ENCODE data around the gene TRIM36.

Gene TRIM36

DNA sequence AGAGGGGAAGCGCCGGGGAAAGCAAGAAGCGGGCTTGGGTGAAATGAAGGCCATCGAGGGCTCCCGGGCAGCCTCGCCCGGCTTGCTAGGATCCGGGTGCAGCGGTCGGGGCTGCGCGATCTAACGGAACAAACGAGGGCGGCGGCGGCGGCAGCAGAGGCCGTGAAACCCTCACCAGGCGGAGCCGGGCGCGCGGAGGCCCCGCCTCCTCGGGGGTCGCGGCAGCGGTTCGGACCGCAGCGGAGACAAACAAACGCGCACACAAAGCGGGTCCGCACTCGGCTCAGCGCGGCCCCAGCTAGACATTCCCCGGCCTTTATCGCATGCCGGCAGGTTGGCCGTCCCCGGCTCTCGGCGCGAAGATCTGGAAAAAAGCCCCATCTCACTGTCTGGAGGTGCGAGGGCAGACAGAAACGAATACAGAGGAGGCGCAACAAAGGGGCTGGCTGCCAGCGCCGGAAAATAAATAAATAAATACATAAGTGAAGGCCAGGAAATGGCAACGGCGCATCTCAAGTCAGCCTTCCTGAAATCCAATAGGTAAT lies 10.5 kb upstream of the TRIM36 start:
- peak overlapping the region; percentile 46 for H3K4me3 ChIP-seq (ENCODE audit: low read depth, low read length)
- H3K4me1 ChIP-seq = no peaks in the 10 kb centered on the region
- no peak overlapping the region for H3K27ac ChIP-seq
- no peaks in the 10 kb centered on the region for H3K79me2 ChIP-seq
- peak overlapping the region; percentile 70 for H2AFZ ChIP-seq
- no peaks in the 10 kb centered on the region for H3K9me3 ChIP-seq (ENCODE audit: control insufficient read depth, low read length)
- peak overlapping the region; percentile 72 for H3K4me2 ChIP-seq (ENCODE audit: low read length)
- H3K9ac ChIP-seq = no peak overlapping the region
- H3K36me3 ChIP-seq (ENCODE audit: control insufficient read depth, insufficient read depth, low read length) = no peaks in the 10 kb centered on the region
- peaks cover 18% of the 10 kb centered on the region for H3K27me3 ChIP-seq (ENCODE audit: control insufficient read depth, insufficient read depth, low read length)
- TF ChIP-seq CTCF (IDR thresholded peaks at IDR 0.05) = no peak

DNA sequence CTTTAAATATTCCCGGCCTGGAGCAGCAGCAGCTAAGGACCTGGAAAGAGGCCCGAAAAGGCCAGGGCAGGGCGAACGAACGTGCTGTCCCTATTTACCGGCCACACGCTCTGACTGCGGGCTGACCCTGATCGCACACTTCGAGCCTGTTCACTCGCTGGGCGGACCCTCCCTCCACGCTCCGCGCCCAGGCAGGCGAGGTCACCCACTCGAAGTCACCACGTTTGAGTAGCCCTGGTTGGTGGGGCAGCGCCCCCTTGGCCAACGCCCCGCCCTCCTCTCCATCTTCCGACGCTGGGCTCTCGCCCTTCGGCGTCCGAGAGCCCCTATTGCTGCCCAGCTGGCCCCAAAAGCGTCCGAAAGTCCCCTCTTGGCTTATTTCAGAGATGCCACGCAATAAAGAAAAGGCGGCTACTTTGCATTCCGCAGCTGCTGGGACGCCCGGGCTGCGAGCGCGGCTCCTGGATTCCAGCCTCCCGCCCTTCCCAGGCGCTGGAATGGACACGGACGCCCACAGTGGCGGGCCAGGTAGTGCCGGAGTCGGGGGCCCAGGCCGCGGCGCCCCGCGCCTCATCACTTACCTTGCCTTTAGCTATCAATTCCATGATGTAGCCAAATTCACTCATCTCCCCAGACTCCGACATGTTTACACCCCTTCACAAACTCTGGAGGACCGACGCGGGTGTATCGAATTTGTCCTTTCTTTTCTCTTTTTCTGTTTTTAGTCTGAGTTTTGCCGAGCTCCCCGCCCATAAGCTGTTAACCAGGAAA lies 9.9 kb upstream of the TRIM36 start:
- Histone ChIP-seq H3K9ac (no peak overlapping the region), H3K9me3 (ENCODE audit: control insufficient read depth, low read length) (no peaks in the 10 kb centered on the region), H3K4me3 (ENCODE audit: low read depth, low read length) (peak overlapping the region; percentile 46), H3K36me3 (ENCODE audit: control insufficient read depth, insufficient read depth, low read length) (no peaks in the 10 kb centered on the region), H3K79me2 (no peaks in the 10 kb centered on the region), H3K4me1 (no peaks in the 10 kb centered on the region), H3K27me3 (ENCODE audit: control insufficient read depth, insufficient read depth, low read length) (peaks cover 18% of the 10 kb centered on the region), H2AFZ (peak overlapping the region; percentile 70), H3K4me2 (ENCODE audit: low read length) (peak overlapping the region; percentile 72), H3K27ac (no peak overlapping the region)
- no peak for TF ChIP-seq CTCF (IDR thresholded peaks at IDR 0.05)

GRCh38 chr5:115179030-115179393 lies 9.3 kb upstream of the TRIM36 start:
- Histone ChIP-seq H3K4me3 (ENCODE audit: low read depth, low read length) (no peak overlapping the region), H3K27ac (no peak overlapping the region), H2AFZ (peak overlapping the region; percentile 70), H3K9ac (no peak overlapping the region), H3K9me3 (ENCODE audit: control insufficient read depth, low read length) (no peaks in the 10 kb centered on the region), H3K36me3 (ENCODE audit: control insufficient read depth, insufficient read depth, low read length) (no peaks in the 10 kb centered on the region), H3K79me2 (no peaks in the 10 kb centered on the region), H3K4me1 (no peaks in the 10 kb centered on the region), H3K4me2 (ENCODE audit: low read length) (no peak overlapping the region), H3K27me3 (ENCODE audit: control insufficient read depth, insufficient read depth, low read length) (peaks cover 18% of the 10 kb centered on the region)
- no peak for TF ChIP-seq CTCF (IDR thresholded peaks at IDR 0.05)

DNA sequence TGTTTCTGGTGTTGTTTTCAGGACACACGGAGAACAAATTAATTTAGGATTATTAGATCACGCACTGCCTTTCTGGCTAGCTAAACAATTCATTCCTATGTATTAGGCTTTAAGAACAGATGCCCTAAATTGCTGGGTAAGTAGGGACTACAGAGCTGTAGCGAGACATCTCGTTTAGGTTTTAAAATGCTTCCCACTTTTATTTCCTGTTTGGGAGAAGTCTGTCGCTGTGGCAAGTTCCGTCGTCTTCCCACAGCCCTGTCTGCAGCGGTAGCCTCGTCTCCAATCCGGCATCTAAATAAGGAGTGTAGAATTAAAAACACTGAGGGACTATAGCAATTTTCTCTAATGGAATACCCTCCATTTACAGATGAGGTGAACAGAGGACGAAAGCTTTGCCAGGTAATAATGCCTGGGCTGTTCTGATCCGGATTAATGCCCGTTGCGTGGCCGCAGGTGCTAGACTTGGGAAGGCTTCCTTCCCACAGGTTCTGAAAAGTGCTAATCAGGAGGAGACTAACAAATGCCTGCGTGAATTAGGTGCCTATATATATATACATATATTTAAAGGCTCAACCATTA lies 1.3 kb upstream of the TRIM36 start:
- Histone ChIP-seq H3K27me3 (ENCODE audit: control insufficient read depth, insufficient read depth, low read length) (no peaks in the 10 kb centered on the region), H3K36me3 (ENCODE audit: control insufficient read depth, insufficient read depth, low read length) (no peaks in the 10 kb centered on the region), H3K4me1 (no peaks in the 10 kb centered on the region), H3K9ac (no peak overlapping the region), H3K79me2 (no peaks in the 10 kb centered on the region), H3K4me2 (ENCODE audit: low read length) (peak overlapping the region; percentile 89), H3K9me3 (ENCODE audit: control insufficient read depth, low read length) (no peaks in the 10 kb centered on the region), H3K27ac (peak overlapping the region; percentile 11), H3K4me3 (ENCODE audit: low read depth, low read length) (peak overlapping the region; percentile 69), H2AFZ (peak overlapping the region; percentile 92)
- no peak for TF ChIP-seq CTCF (IDR thresholded peaks at IDR 0.05)

Measured in parathyroid adenoma (tissue), 2 donors.